ENCODE results near the gene PMP22. TPM values are rescaled to one million over a fixed set of nuclear protein-coding genes. Genes with fewer than 3 reads are reported as not detected.
A peak's percentile ranks its signal among the peaks of the same experiment; 100 is the strongest.

Gene PMP22
- total and polyA plus RNA-seq, 2 of the 13 experiments (the other 11 are each of a cell fraction or from before 2014, with no cell fraction given), result 5.7 to 6.2 TPM

- no peak for FAIRE-seq
Observed at GRCh38 chr17:15249487-15249886, 15.6 kb downstream of the PMP22 start.

GRCh38 chr17:15247891-15248529 lies 17.1 kb downstream of the PMP22 start:
- Histone ChIP-seq H3K4me1 (ENCODE audit: insufficient read depth, low read length) (peaks cover 19% of the 10 kb centered on the region), H3K27ac (ENCODE audit: extremely low read length, insufficient read depth, low read length) (no peak overlapping the region), H3K9me3 (ENCODE audit: low read length) (no peaks in the 10 kb centered on the region), H3K27me3 (ENCODE audit: control insufficient read depth in 1 of 2, insufficient read depth in 2 of 2, low read length in 2 of 2) (no peaks in the 10 kb centered on the region), H3K9ac (ENCODE audit: insufficient read depth, low read depth, low read length) (no peak overlapping the region), H3K4me3 (replicated peaks in 1 of 3; ENCODE audit: insufficient read depth in 1 of 3, low read depth in 2 of 3, low read length in 3 of 3) (no peak overlapping the region), H3K79me2 (ENCODE audit: insufficient read depth, low read length) (no peaks in the 10 kb centered on the region), H2AFZ (ENCODE audit: low read length) (no peak overlapping the region), H4K20me1 (ENCODE audit: insufficient read depth, low read length) (no peaks in the 10 kb centered on the region), H3K36me3 (replicated peaks in 1 of 2; ENCODE audit: control insufficient read depth in 1 of 2, insufficient read depth in 2 of 2, low read length in 2 of 2) (no peaks in the 10 kb centered on the region), H3K4me2 (ENCODE audit: low read depth, low read length) (no peak overlapping the region)
- ATAC-seq, result peak; percentile 70
- in situ Hi-C loops (cut with HindIII; ENCODE audit: extremely low pct_ligation_motif_present, low pct_unique_long_range_greater_than_20kb), result no loop called here
- WGBS (ENCODE audit: low lambda C conversion rate), result 89% methylated on average over 8 of the region's 8 CpGs
- DNase-seq (ENCODE audit: low spot score), result no peak
- CTCF ChIA-PET (ENCODE audit: low intra/inter-chr PET ratio, low total read pairs), result no interaction called here
- peak; percentile 53 for FAIRE-seq
- BruUV-seq (replicated peaks), result no TSS peak
- intact Hi-C loops (cut with micrococcal nuclease; ENCODE audit: unreplicated experiment), result no loop called here
- POLR2A ChIA-PET, result no interaction called here
- peak; percentile 40; the same call in 1 of the 2 replicates for TF ChIP-seq CTCF (CRISPR knock-in tag; IDR thresholded peaks at IDR 0.05)
- 0 out of 2 replicates have a peak, but pooled peaks have one; percentile 21 for TF ChIP-seq ZNF605 (CRISPR knock-in tag; IDR thresholded peaks at IDR 0.05)
- no peak for TF ChIP-seq LBX2 (CRISPR knock-in tag; IDR thresholded peaks at IDR 0.05; ENCODE audit: borderline replicate concordance)
- no peak for TF ChIP-seq ZNF124 (CRISPR knock-in tag; IDR thresholded peaks at IDR 0.05)
- peak; percentile 51 for TF ChIP-seq STAG1 (CRISPR knock-in tag; IDR thresholded peaks at IDR 0.05)

More at GRCh38 chr17:15249487-15249886, 15.6 kb downstream of the PMP22 start:
- no peak overlapping the region for H3K4me3 ChIP-seq (replicated peaks in 1 of 3; ENCODE audit: insufficient read depth in 1 of 3, low read depth in 2 of 3, low read length in 3 of 3)
- DNase-seq (ENCODE audit: low spot score), result no peak
- ATAC-seq, result no peak
- in situ Hi-C loops (cut with HindIII; ENCODE audit: extremely low pct_ligation_motif_present, low pct_unique_long_range_greater_than_20kb), result no loop called here
- H4K20me1 ChIP-seq (ENCODE audit: insufficient read depth, low read length), result no peaks in the 10 kb centered on the region
- ChIA-PET POLR2A (no interaction called here), CTCF (ENCODE audit: low intra/inter-chr PET ratio, low total read pairs) (no interaction called here)
- no peak overlapping the region for H3K9ac ChIP-seq (ENCODE audit: insufficient read depth, low read depth, low read length)
- H3K9me3 ChIP-seq (ENCODE audit: low read length), result no peaks in the 10 kb centered on the region
- H2AFZ ChIP-seq (ENCODE audit: low read length), result no peak overlapping the region
- TF ChIP-seq ZFX (CRISPR knock-in tag; IDR thresholded peaks at IDR 0.05; ENCODE audit: low read depth) (no peak), LBX2 (CRISPR knock-in tag; IDR thresholded peaks at IDR 0.05; ENCODE audit: borderline replicate concordance) (no peak), ZNF24 (IDR thresholded peaks at IDR 0.05) (no peak), PRMT3 (CRISPR knock-in tag; IDR thresholded peaks at IDR 0.05; ENCODE audit: borderline replicate concordance, low read depth) (no peak), PHF8 (CRISPR knock-in tag; IDR thresholded peaks at IDR 0.05) (no peak)
- no peaks in the 10 kb centered on the region for H3K36me3 ChIP-seq (replicated peaks in 1 of 2; ENCODE audit: control insufficient read depth in 1 of 2, insufficient read depth in 2 of 2, low read length in 2 of 2)
- H3K27me3 ChIP-seq (ENCODE audit: control insufficient read depth in 1 of 2, insufficient read depth in 2 of 2, low read length in 2 of 2), result no peaks in the 10 kb centered on the region
- intact Hi-C loops (cut with micrococcal nuclease; ENCODE audit: unreplicated experiment), result no loop called here
- H3K79me2 ChIP-seq (ENCODE audit: insufficient read depth, low read length), result no peaks in the 10 kb centered on the region
- H3K4me2 ChIP-seq (ENCODE audit: low read depth, low read length), result no peak overlapping the region
- BruUV-seq (replicated peaks), result no TSS peak
- no peak overlapping the region for H3K27ac ChIP-seq (ENCODE audit: extremely low read length, insufficient read depth, low read length)
- 81% methylated on average over 5 of the region's 5 CpGs for WGBS (ENCODE audit: low lambda C conversion rate)
- peaks cover 19% of the 10 kb centered on the region for H3K4me1 ChIP-seq (ENCODE audit: insufficient read depth, low read length)

Data from HepG2 (cell line).